ENCODE measurements around the gene SF3A2. TPM values are rescaled to one million over a fixed set of nuclear protein-coding genes. Genes with fewer than 3 reads are reported as not detected.
A peak's percentile ranks its signal among the peaks of the same experiment; 100 is the strongest.

SF3A2 gene
- total and polyA plus RNA-seq, 10 of the 15 experiments (the other 5 are each of a cell fraction or from before 2014, with no cell fraction given) = 0.33 to 143 (median 30.6) TPM

DNA sequence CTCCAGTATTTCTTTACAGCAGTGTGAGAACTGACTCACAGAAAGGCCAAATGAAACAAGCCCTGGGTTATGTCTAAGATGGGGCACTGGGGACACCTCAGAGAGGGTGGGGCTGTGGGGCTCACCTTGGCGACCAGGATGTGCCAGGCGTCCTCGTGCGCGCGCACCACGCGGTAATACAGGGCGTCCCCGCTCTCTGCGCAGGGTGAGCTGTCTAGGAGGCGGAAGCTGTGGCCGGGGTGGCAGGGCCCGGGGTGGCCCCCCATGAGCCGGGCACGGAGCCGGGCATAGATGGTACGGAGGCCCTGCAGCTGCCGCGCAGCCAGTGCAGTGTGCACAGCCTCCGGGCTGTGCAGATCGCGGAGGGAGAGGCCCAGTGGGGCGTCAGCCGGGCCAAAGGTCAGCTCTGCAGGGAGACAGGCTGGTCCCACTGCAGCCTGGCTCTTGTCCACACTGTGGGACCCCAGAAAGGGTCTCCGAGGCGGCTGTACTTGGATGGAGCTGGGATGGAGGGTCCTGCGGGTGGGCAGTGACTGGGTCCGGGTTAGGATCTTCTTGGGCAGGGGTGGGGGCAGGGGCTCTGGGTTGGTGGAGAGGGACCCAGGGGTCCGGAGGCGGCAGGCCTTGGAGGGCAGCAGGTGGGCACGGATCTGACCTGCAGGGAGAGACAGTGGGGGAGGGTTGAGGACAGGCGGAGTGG, 42.0 kb downstream of the SF3A2 start (continued):
- TF ChIP-seq EGR1 (IDR thresholded peaks at IDR 0.05; ENCODE audit: borderline replicate concordance in 1 of 2, low read depth in 2 of 2, low read length in 2 of 2) (no peak), JUNB (IDR thresholded peaks at IDR 0.05) (no peak), CHD1 (IDR thresholded peaks at IDR 0.05; ENCODE audit: low read depth, low read length) (no peak), ZNF384 (IDR thresholded peaks at IDR 0.05; ENCODE audit: borderline replicate concordance, low read depth, low read length) (no peak), SMARCA5 (IDR thresholded peaks at IDR 0.05) (no peak), TBL1XR1 (IDR thresholded peaks at IDR 0.05; ENCODE audit: low read depth, low read length) (no peak), IKZF1 (conservative IDR thresholded peaks at IDR 0.05) (no peak), YBX1 (IDR thresholded peaks at IDR 0.05) (no peak), ZNF274 (IDR thresholded peaks at IDR 0.05; ENCODE audit: insufficient read depth, insufficient read length) (no peak), SMAD1 (IDR thresholded peaks at IDR 0.05; ENCODE audit: low read depth, partially characterized antibody) (no peak), SMC3 (IDR thresholded peaks at IDR 0.05; ENCODE audit: borderline replicate concordance, low read length) (no peak), JUND (IDR thresholded peaks at IDR 0.05; ENCODE audit: low read depth, low read length) (no peak), ZNF207 (IDR thresholded peaks at IDR 0.05; ENCODE audit: borderline replicate concordance) (no peak), STAT3 (IDR thresholded peaks at IDR 0.05; ENCODE audit: low read depth, low read length) (no peak), MTA3 (IDR thresholded peaks at IDR 0.05; ENCODE audit: borderline replicate concordance, low read length) (no peak), KDM1A (IDR thresholded peaks at IDR 0.05; ENCODE audit: borderline replicate concordance) (no peak), POLR2AphosphoS5 (IDR thresholded peaks at IDR 0.05; ENCODE audit: low read length) (peak; percentile 58; the same call in 1 of the 2 replicates), SREBF1 (IDR thresholded peaks at IDR 0.05; ENCODE audit: low read length) (no peak)
- TF ChIP-seq, protein P1, sequence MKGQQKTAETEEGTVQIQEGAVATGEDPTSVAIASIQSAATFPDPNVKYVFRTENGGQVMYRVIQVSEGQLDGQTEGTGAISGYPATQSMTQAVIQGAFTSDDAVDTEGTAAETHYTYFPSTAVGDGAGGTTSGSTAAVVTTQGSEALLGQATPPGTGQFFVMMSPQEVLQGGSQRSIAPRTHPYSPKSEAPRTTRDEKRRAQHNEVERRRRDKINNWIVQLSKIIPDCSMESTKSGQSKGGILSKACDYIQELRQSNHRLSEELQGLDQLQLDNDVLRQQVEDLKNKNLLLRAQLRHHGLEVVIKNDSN (IDR thresholded peaks at IDR 0.05; ENCODE audit: borderline replicate concordance, extremely low read length, insufficient read depth, low read depth, low read length) = no peak
- TF ChIP-seq, protein P2, sequence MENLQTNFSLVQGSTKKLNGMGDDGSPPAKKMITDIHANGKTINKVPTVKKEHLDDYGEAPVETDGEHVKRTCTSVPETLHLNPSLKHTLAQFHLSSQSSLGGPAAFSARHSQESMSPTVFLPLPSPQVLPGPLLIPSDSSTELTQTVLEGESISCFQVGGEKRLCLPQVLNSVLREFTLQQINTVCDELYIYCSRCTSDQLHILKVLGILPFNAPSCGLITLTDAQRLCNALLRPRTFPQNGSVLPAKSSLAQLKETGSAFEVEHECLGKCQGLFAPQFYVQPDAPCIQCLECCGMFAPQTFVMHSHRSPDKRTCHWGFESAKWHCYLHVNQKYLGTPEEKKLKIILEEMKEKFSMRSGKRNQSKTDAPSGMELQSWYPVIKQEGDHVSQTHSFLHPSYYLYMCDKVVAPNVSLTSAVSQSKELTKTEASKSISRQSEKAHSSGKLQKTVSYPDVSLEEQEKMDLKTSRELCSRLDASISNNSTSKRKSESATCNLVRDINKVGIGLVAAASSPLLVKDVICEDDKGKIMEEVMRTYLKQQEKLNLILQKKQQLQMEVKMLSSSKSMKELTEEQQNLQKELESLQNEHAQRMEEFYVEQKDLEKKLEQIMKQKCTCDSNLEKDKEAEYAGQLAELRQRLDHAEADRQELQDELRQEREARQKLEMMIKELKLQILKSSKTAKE (IDR thresholded peaks at IDR 0.05; ENCODE audit: low read depth, poor library complexity, severe bottlenecking) = no peak
